SK-N-SH (cell line): Measurements from ENCODE around the gene OSGEPL1.

Experiments used
- EP300 ChIP-seq, 2 experiments: IDR thresholded peaks; 2 replicates each; pipeline versions ENCODE4 v1.4.0 to v1.6.1; 2012; ENCODE audit warnings: borderline replicate concordance in 1 of 2, low read depth in 1 of 2, low read length in 1 of 2
- EZH2phosphoT487 ChIP-seq: fragments of 200-600 bp; sonication (generic); IDR thresholded peaks from 2 replicates; pipeline ENCODE4 v1.6.1; 2017; ENCODE audit warnings: low read depth, mixed run types, mild to moderate bottlenecking, antibody characterized with exemption, moderate library complexity, borderline replicate concordance
- FOXJ3 ChIP-seq: sonication (generic); formaldehyde crosslinking; IDR thresholded peaks from 2 replicates; pipeline ENCODE4 v1.5.1; 2020; ENCODE audit warnings: mild to moderate bottlenecking, missing genetic modification reagents
- GABPA ChIP-seq: IDR thresholded peaks from 2 replicates; pipeline ENCODE4 v1.4.0; 2012; ENCODE audit warnings: low read depth, mild to moderate bottlenecking
- JUND ChIP-seq: IDR thresholded peaks from 2 replicates; pipeline ENCODE4 v1.4.0; 2012
- MAX ChIP-seq: IDR thresholded peaks from 2 replicates; pipeline ENCODE4 v1.4.0; 2012; ENCODE audit warnings: low read depth
- MXI1 ChIP-seq: IDR thresholded peaks from 2 replicates; pipeline ENCODE4 v1.6.1; 2012; ENCODE audit warnings: mild to moderate bottlenecking, low read depth, low read length, improper control_type of control experiment
- NFIC ChIP-seq: IDR thresholded peaks from 2 replicates; pipeline ENCODE4 v1.4.0; 2012; ENCODE audit warnings: borderline replicate concordance
- POLR2AphosphoS5 ChIP-seq: IDR thresholded peaks from 2 replicates; pipeline ENCODE4 v1.6.1; 2012; ENCODE audit warnings: low read depth, low read length
- RCOR1 ChIP-seq: fragments of 150-350 bp; IDR thresholded peaks from 2 replicates; pipeline ENCODE4 v1.6.1; 2017; ENCODE audit warnings: antibody characterized with exemption, low read length
- SIN3A ChIP-seq: IDR thresholded peaks from 2 replicates; pipeline ENCODE4 v1.6.1; 2012; ENCODE audit warnings: low read depth, mild to moderate bottlenecking, low read length, moderate library complexity, borderline replicate concordance
- YY1 ChIP-seq: IDR thresholded peaks from 2 replicates; pipeline ENCODE4 v1.4.0; 2012; ENCODE audit warnings: low read depth, mild to moderate bottlenecking
- TF ChIP-seq, protein P1 (sequence below): fragments of 200-600 bp; sonication (generic); IDR thresholded peaks from 2 replicates; pipeline ENCODE4 v1.6.1; 2017; ENCODE audit warnings: antibody characterized with exemption, mild to moderate bottlenecking, moderate library complexity

DNA sequence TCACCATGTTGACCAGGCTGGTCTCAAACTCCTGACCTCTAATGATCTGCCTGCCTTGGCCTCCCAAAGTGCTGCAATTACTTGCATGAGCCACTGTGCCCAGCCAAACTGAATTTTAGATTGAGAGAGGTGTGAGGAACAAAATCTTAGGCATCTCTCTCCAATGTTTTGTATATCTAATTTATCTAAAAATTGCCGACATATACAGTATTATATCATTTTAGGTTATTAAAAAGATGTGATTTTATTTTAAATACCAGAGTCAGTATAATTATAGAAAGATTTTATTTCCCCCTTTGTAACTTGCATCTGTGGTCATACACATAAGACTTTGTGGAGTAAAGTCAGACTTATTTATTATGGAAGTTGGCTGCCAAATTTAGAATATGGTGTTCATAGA is 31.7 kb upstream of the OSGEPL1 start:
- TF ChIP-seq, protein P1, sequence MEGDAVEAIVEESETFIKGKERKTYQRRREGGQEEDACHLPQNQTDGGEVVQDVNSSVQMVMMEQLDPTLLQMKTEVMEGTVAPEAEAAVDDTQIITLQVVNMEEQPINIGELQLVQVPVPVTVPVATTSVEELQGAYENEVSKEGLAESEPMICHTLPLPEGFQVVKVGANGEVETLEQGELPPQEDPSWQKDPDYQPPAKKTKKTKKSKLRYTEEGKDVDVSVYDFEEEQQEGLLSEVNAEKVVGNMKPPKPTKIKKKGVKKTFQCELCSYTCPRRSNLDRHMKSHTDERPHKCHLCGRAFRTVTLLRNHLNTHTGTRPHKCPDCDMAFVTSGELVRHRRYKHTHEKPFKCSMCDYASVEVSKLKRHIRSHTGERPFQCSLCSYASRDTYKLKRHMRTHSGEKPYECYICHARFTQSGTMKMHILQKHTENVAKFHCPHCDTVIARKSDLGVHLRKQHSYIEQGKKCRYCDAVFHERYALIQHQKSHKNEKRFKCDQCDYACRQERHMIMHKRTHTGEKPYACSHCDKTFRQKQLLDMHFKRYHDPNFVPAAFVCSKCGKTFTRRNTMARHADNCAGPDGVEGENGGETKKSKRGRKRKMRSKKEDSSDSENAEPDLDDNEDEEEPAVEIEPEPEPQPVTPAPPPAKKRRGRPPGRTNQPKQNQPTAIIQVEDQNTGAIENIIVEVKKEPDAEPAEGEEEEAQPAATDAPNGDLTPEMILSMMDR = no peak
- TF ChIP-seq EZH2phosphoT487 = no peak
- TF ChIP-seq EP300 (IDR thresholded peaks at IDR 0.05; ENCODE audit: borderline replicate concordance in 1 of 2, low read depth in 1 of 2, low read length in 1 of 2) = no peak
- TF ChIP-seq YY1 = no peak
- TF ChIP-seq NFIC = no peak
- TF ChIP-seq MXI1 = no peak
- TF ChIP-seq SIN3A = no peak
- no peak for TF ChIP-seq POLR2AphosphoS5
- no peak for TF ChIP-seq GABPA
- no peak for TF ChIP-seq JUND
- TF ChIP-seq MAX = no peak
- TF ChIP-seq FOXJ3 (CRISPR knock-in tag) = no peak
- no peak for TF ChIP-seq RCOR1
